Measurements from ENCODE around the gene BACE1. TPM values are rescaled to one million over a fixed set of nuclear protein-coding genes. Genes with fewer than 3 reads are reported as not detected.

BACE1 gene
- total and polyA plus RNA-seq, 10 of the 15 experiments (the other 5 are each of a cell fraction or from before 2014, with no cell fraction given): 0.07 to 1.6 (median 0.32) TPM

GRCh38 chr11:117295438-117296137 is 20.5 kb downstream of the BACE1 start (continued):
- TF ChIP-seq CHD2 (IDR thresholded peaks at IDR 0.05; ENCODE audit: borderline replicate concordance, low read depth, low read length): no peak
- no peak for TF ChIP-seq ZBTB40 (IDR thresholded peaks at IDR 0.05; ENCODE audit: borderline replicate concordance)

- ATAC-seq: no peak
- 100% methylated on average over 2 of the region's 2 CpGs for WGBS (ENCODE audit: insufficient coverage, insufficient replicate concordance, low lambda C conversion rate, missing lambda C conversion rate)
- SMC1A ChIA-PET (ENCODE audit: uncharacterized antibody, unreplicated experiment): interaction anchor here (0.6 kb wide), 1 partner anchor 273 kb away, joined by 3 read pairs; no protein-coding TSS in a partner anchor
- Histone ChIP-seq H3K27ac (ENCODE audit: control insufficient read depth, insufficient read depth) (no peak overlapping the region), H3K79me2 (ENCODE audit: control insufficient read depth, insufficient read depth, low read length) (no peaks in the 10 kb centered on the region), H3K36me3 (ENCODE audit: control insufficient read depth in 2 of 2, insufficient read depth in 2 of 2, low read length in 1 of 2) (peaks cover 0 to 2% of the 10 kb centered on the region in 2 experiments; a peak in 2 of 4 replicates), H3K4me3 (no peak overlapping the region), H3K9me3 (replicated peaks; ENCODE audit: control insufficient read depth, insufficient read depth, low read length) (no peaks in the 10 kb centered on the region), H3K9ac (ENCODE audit: control insufficient read depth, insufficient read depth, low read length) (no peak overlapping the region), H3K4me1 (ENCODE audit: control insufficient read depth, insufficient read depth, low read length) (no peaks in the 10 kb centered on the region), H3K27me3 (replicated peaks in 1 of 2; ENCODE audit: control insufficient read depth in 2 of 2, insufficient read depth in 2 of 2, low read length in 1 of 2) (no peaks in the 10 kb centered on the region), H4K20me1 (ENCODE audit: control insufficient read depth, insufficient read depth) (no peaks in the 10 kb centered on the region), H3K4me2 (ENCODE audit: control insufficient read depth, insufficient read depth) (no peak overlapping the region), H2AFZ (ENCODE audit: control insufficient read depth, low read depth, low read length) (no peak overlapping the region)
- intact Hi-C loops (cut with micrococcal nuclease; ENCODE audit: unreplicated experiment) (no loop called here), in situ Hi-C loops (cut with MboI) (no loop called here)
- no peak for DNase-seq (ENCODE audit: low read depth, low spot score)
- no peak for FAIRE-seq
- RAD21 ChIA-PET (ENCODE audit: unreplicated experiment): no interaction called here
- TF ChIP-seq CBX5 (IDR thresholded peaks at IDR 0.05; ENCODE audit: low read depth) (no peak), MTA3 (IDR thresholded peaks at IDR 0.05; ENCODE audit: borderline replicate concordance, low read length) (no peak), ATF2 (IDR thresholded peaks at IDR 0.05; ENCODE audit: low read length) (no peak), NFYA (IDR thresholded peaks at IDR 0.05; ENCODE audit: borderline replicate concordance, low read depth, low read length) (no peak), GABPA (IDR thresholded peaks at IDR 0.05; ENCODE audit: low read depth) (no peak), SPI1 (IDR thresholded peaks at IDR 0.05; ENCODE audit: borderline replicate concordance, insufficient read depth, low read depth, low read length) (no peak)
- CTCF ChIA-PET: no interaction called here
- BruUV-seq (replicated peaks): no TSS peak
- POLR2A ChIA-PET: no interaction called here
Observed at GRCh38 chr11:117292616-117293015, 23.4 kb downstream of the BACE1 start.

Measured in GM12878 (cell line).